Fibroblast of mammary gland (primary cell): ENCODE measurements around the gene TMIGD2.

Source experiments
- DNase-seq: peaks from one replicate; pipeline ENCODE4 v3.0.0-alpha.2; 2010; ENCODE audit warnings: low read depth
- H3K4me3 ChIP-seq: 2 replicates; pipeline ENCODE4 v1.5.1; 2011; ENCODE audit warnings: low read depth, mild to moderate bottlenecking, low read length, moderate library complexity; ENCODE audit not compliant: control insufficient read depth
- CTCF ChIP-seq: conservative IDR thresholded peaks from 2 replicates; pipeline ENCODE4 v1.5.1; 2011; ENCODE audit warnings: low read depth, low read length, inconsistent platforms; ENCODE audit not compliant: control insufficient read depth, insufficient read depth

The TMIGD2 gene

GRCh38 chr19:4343370-4344307, 41.5 kb upstream of the TMIGD2 start, which contains the start of gene MPND:
Gene MPND, plus strand, starts transcription at chr19:4343562. Its CDS starts 32 bp downstream, at chr19:4343594.
- peak; percentile 64 for DNase-seq
- H3K4me3 ChIP-seq: peak within 1 kb of the TSS; percentile 74
- TF ChIP-seq CTCF: no peak

- H3K4me3 ChIP-seq: peak overlapping the region; percentile 74
- TF ChIP-seq CTCF: peak; percentile 28
- DNase-seq: peak; percentile 100
Observed at GRCh38 chr19:4342615-4343369, 40.6 kb upstream of the TMIGD2 start.

GRCh38 chr19:4342314-4342614, 40.1 kb upstream of the TMIGD2 start:
- TF ChIP-seq CTCF: no peak
- peak overlapping the region; percentile 64 for H3K4me3 ChIP-seq
- DNase-seq: peak; percentile 57

- TF ChIP-seq CTCF: no peak
- H3K4me3 ChIP-seq: peak within 1 kb of the TSS; percentile 25
- no peak for DNase-seq
Observed at GRCh38 chr19:4338441-4339355, 36.5 kb upstream of the TMIGD2 start, which contains the start of gene STAP2. Gene STAP2, minus strand, starts transcription at chr19:4338827. Its CDS starts 74 bp downstream, at chr19:4338753.

GRCh38 chr19:4337906-4338440, 35.8 kb upstream of the TMIGD2 start:
- no peak for DNase-seq
- no peak for TF ChIP-seq CTCF
- peak overlapping the region; percentile 25 for H3K4me3 ChIP-seq
